Mesothelial cell of epicardium (in vitro differentiated cells): ENCODE results near the gene SAYSD1. TPM values are rescaled to one million over a fixed set of nuclear protein-coding genes. Genes with fewer than 3 reads are reported as not detected.

ENCODE experiments used
- DNase-seq, 2 experiments: peaks; one replicate each; pipeline ENCODE4 v3.0.0; 2021; ENCODE audit warnings: low spot score in 2 of 2; ENCODE audit not compliant: unreplicated experiment in 2 of 2
- H3K27ac Mint-ChIP-seq: 2 replicates; pipeline ENCODE4 v1.8.0; 2021; ENCODE audit warnings: mixed read lengths
- H3K27me3 Mint-ChIP-seq: 2 replicates; pipeline ENCODE4 v1.8.0; 2021; ENCODE audit warnings: low read depth, mixed read lengths
- H3K36me3 Mint-ChIP-seq: 2 replicates; pipeline ENCODE4 v1.8.0; 2021; ENCODE audit warnings: mixed read lengths
- H3K4me1 Mint-ChIP-seq: 2 replicates; pipeline ENCODE4 v1.8.0; 2021; ENCODE audit warnings: mixed read lengths
- H3K4me3 Mint-ChIP-seq: 2 replicates; pipeline ENCODE4 v1.8.0; 2021; ENCODE audit warnings: mild to moderate bottlenecking, moderate library complexity, mixed read lengths
- H3K9me3 Mint-ChIP-seq: 2 replicates; pipeline ENCODE4 v1.8.0; 2021; ENCODE audit warnings: mixed read lengths
- total RNA-seq: library from RNA; stranded (reverse); gene quantifications from 3 replicates; pipeline ENCODE4 v1.2.1, GENCODE V29; 2021
- TF ChIP-seq, protein P1 (sequence below): fragments of 200-600 bp; sonication (generic); IDR thresholded peaks from one replicate; pipeline ENCODE4 v1.5.0; 2021; ENCODE audit warnings: antibody characterized with exemption; ENCODE audit not compliant: unreplicated experiment

SAYSD1 gene
- total RNA-seq, 1 donor from 2014 or later: 14.2 TPM

DNA sequence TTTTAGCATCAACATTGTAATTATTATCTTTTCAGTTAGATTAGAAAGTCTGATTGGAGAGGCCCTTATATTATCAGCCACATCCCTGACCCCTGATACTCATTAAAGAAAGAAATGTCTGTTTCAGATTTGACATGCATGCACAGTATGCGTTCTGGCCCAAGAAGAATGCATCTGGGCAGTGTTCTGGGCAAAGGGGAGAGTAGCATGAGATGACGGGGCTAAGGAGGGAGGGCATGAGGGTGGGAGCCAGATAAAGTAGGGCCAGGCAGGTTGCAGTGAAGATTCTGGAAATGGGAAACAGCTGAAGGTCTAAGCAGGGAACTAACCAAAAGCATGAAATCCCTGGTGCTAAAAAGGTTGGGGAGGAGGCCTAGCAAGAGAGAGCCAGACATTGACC, 7.3 kb downstream of the SAYSD1 start:
- Mint-ChIP-seq H3K9me3 (no peaks in the 10 kb centered on the region), H3K27me3 (no peaks in the 10 kb centered on the region), H3K36me3 (peaks cover 33% of the 10 kb centered on the region), H3K4me3 (no peak overlapping the region), H3K27ac (no peak overlapping the region), H3K4me1 (peaks cover 6% of the 10 kb centered on the region)
- TF ChIP-seq, protein P1, sequence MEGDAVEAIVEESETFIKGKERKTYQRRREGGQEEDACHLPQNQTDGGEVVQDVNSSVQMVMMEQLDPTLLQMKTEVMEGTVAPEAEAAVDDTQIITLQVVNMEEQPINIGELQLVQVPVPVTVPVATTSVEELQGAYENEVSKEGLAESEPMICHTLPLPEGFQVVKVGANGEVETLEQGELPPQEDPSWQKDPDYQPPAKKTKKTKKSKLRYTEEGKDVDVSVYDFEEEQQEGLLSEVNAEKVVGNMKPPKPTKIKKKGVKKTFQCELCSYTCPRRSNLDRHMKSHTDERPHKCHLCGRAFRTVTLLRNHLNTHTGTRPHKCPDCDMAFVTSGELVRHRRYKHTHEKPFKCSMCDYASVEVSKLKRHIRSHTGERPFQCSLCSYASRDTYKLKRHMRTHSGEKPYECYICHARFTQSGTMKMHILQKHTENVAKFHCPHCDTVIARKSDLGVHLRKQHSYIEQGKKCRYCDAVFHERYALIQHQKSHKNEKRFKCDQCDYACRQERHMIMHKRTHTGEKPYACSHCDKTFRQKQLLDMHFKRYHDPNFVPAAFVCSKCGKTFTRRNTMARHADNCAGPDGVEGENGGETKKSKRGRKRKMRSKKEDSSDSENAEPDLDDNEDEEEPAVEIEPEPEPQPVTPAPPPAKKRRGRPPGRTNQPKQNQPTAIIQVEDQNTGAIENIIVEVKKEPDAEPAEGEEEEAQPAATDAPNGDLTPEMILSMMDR: no peak
- no peak for DNase-seq

GRCh38 chr6:39107034-39107433, 8.0 kb downstream of the SAYSD1 start:
- no peaks in the 10 kb centered on the region for H3K27me3 Mint-ChIP-seq
- H3K4me3 Mint-ChIP-seq: no peak overlapping the region
- peaks cover 32% of the 10 kb centered on the region for H3K36me3 Mint-ChIP-seq
- no peak for DNase-seq
- no peaks in the 10 kb centered on the region for H3K9me3 Mint-ChIP-seq
- no peak overlapping the region for H3K27ac Mint-ChIP-seq
- H3K4me1 Mint-ChIP-seq: peaks cover 6% of the 10 kb centered on the region
- TF ChIP-seq, protein P1: no peak

- no peak for DNase-seq
- Mint-ChIP-seq H3K27me3 (peaks cover 3% of the 10 kb centered on the region), H3K4me3 (no peak overlapping the region), H3K36me3 (peaks cover 20% of the 10 kb centered on the region), H3K27ac (no peak overlapping the region), H3K9me3 (no peaks in the 10 kb centered on the region), H3K4me1 (peaks cover 6% of the 10 kb centered on the region)
- TF ChIP-seq, protein P1: no peak
Measured at GRCh38 chr6:39104528-39104927, 10.5 kb downstream of the SAYSD1 start.

GRCh38 chr6:39102821-39103136, 12.2 kb downstream of the SAYSD1 start:
- peaks cover 2% of the 10 kb centered on the region for H3K4me1 Mint-ChIP-seq
- H3K27me3 Mint-ChIP-seq: peaks cover 9% of the 10 kb centered on the region
- peaks cover 12% of the 10 kb centered on the region for H3K36me3 Mint-ChIP-seq
- no peaks in the 10 kb centered on the region for H3K9me3 Mint-ChIP-seq
- H3K27ac Mint-ChIP-seq: no peak overlapping the region
- TF ChIP-seq, protein P1: no peak
- DNase-seq: no peak
- no peak overlapping the region for H3K4me3 Mint-ChIP-seq

GRCh38 chr6:39102071-39102820, 12.7 kb downstream of the SAYSD1 start:
- no peaks in the 10 kb centered on the region for H3K9me3 Mint-ChIP-seq
- peak overlapping the region; percentile 44 for H3K27ac Mint-ChIP-seq
- DNase-seq: peak in 1 of 2 experiments; percentile 49
- peaks cover 12% of the 10 kb centered on the region for H3K36me3 Mint-ChIP-seq
- TF ChIP-seq, protein P1: peak; percentile 50
- H3K4me1 Mint-ChIP-seq: no peaks in the 10 kb centered on the region
- peaks cover 9% of the 10 kb centered on the region for H3K27me3 Mint-ChIP-seq
- no peak overlapping the region for H3K4me3 Mint-ChIP-seq
